ENCODE results near the gene SP7. TPM values are rescaled to one million over a fixed set of nuclear protein-coding genes. Genes with fewer than 3 reads are reported as not detected.
A peak's percentile ranks its signal among the peaks of the same experiment; 100 is the strongest.

The SP7 gene
- total RNA-seq, 3 donors from 2014 or later = not detected

DNA sequence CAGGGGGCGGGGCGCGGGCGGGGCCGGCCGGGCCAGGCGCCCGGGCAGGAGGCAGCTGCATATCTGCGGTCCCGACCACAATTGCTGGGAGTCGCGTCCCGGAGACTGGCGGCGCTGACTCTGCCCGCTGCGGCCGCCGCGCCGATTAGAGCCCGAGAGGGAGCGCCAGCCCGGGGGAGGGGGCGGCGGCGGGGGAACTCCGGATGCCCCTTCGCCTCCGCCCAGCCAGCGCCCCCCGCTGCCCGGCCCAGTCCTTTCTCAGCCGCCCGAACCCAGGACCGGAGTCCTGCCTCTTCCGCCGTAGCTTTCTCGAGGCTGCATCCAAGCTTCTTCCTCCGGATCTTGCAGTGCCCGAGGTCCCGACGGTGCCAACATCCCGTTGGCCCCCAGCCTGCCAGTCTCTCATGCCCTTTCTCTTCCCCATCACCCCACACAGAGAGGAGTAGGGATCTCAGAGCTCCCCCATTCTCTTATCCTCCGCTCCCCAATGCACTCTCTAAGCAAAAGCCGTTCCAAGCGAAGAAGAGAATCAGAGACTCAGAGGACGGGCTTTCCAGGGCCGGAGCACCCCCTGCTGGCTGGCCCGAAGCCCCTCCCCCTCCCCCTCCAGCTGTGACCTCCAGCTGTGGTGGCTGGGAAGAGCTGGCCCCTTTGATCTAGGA lies 8.8 kb upstream of the SP7 start:
- peak; percentile 71 to 72 for DNase-seq (ENCODE audit: low spot score in 2 of 2)
- TF ChIP-seq POLR2AphosphoS5 (IDR thresholded peaks at IDR 0.05) = peak in 2 of 3 donors; percentile 53 to 65
- TF ChIP-seq, protein P1, sequence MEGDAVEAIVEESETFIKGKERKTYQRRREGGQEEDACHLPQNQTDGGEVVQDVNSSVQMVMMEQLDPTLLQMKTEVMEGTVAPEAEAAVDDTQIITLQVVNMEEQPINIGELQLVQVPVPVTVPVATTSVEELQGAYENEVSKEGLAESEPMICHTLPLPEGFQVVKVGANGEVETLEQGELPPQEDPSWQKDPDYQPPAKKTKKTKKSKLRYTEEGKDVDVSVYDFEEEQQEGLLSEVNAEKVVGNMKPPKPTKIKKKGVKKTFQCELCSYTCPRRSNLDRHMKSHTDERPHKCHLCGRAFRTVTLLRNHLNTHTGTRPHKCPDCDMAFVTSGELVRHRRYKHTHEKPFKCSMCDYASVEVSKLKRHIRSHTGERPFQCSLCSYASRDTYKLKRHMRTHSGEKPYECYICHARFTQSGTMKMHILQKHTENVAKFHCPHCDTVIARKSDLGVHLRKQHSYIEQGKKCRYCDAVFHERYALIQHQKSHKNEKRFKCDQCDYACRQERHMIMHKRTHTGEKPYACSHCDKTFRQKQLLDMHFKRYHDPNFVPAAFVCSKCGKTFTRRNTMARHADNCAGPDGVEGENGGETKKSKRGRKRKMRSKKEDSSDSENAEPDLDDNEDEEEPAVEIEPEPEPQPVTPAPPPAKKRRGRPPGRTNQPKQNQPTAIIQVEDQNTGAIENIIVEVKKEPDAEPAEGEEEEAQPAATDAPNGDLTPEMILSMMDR (IDR thresholded peaks at IDR 0.05) = peak in 2 of 3 donors; percentile 52 to 76
- TF ChIP-seq POLR2A (IDR thresholded peaks at IDR 0.05) = no peak

DNA sequence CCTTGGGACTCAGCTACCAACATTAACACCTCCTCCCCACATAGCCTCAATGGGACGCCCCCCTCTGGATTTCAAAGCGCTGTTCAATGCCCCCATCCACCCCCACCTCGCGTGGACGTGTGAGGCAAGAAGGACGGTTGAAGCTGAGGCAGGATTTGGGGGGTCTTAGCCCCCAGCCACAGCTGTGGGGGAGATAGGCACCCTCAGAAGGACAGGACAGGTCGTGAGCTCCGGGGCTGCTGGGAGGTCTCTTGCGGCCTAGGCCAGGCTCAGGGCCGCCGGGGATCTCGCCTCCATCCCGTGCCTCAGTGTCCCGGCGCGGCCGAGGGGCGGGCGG lies 8.3 kb upstream of the SP7 start:
- intact Hi-C loops (cut with DNase I; ENCODE audit: low total_unique reads) = loop anchor here (5.0 kb wide), 1 partner anchor 167 kb away; no protein-coding TSS in a partner anchor
- H3K9me3 ChIP-seq = no peaks in the 10 kb centered on the region
- peak overlapping the region; percentile 70 to 87 for H3K27ac ChIP-seq
- DNase-seq (ENCODE audit: low spot score in 2 of 2) = no peak
- H3K4me1 ChIP-seq = no peaks in the 10 kb centered on the region
- no peaks in the 10 kb centered on the region for H3K36me3 ChIP-seq
- H3K4me3 ChIP-seq = peak overlapping the region; percentile 70 to 78 (median 72)
- TF ChIP-seq POLR2A (IDR thresholded peaks at IDR 0.05) (no peak), POLR2AphosphoS5 (IDR thresholded peaks at IDR 0.05) (no peak)
- TF ChIP-seq, protein P1 (IDR thresholded peaks at IDR 0.05) = no peak
- H3K27me3 ChIP-seq = no peaks in the 10 kb centered on the region

More for the DNA sequence above, 8.8 kb upstream of the SP7 start:
- intact Hi-C loops (cut with DNase I; ENCODE audit: low total_unique reads) = loop anchor here (5.0 kb wide), 1 partner anchor 168 kb away; no protein-coding TSS in a partner anchor
- Histone ChIP-seq H3K27ac (peak overlapping the region; percentile 70 to 87), H3K9me3 (no peaks in the 10 kb centered on the region), H3K36me3 (no peaks in the 10 kb centered on the region), H3K27me3 (no peaks in the 10 kb centered on the region), H3K4me3 (peak overlapping the region; percentile 70 to 78 (median 72)), H3K4me1 (no peaks in the 10 kb centered on the region)

DNA sequence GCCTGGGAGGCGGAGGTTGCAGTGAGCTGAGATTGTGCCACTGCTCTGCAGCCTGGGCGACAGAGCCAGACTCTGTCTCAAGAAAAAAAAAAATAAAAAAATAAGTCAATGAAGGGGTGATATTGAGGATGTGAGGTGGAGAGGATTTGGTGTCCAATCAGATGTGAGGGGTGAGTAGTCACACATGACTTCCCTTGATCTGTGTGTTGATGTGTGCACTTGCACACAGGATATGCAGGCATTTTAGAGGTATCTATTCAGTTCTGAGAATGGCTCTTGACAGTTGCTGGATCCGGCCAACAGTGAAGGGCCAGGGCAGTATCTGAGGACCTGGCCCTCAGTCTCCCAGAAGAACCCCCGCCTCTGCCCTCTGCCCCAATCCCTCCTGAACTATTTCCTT lies 7.8 kb upstream of the SP7 start:
- Histone ChIP-seq H3K4me3 (peak overlapping the region in 1 of 3 donors; percentile 78), H3K36me3 (no peaks in the 10 kb centered on the region), H3K27ac (peak overlapping the region in 1 of 2 donors; percentile 87), H3K4me1 (no peaks in the 10 kb centered on the region), H3K27me3 (no peaks in the 10 kb centered on the region), H3K9me3 (no peaks in the 10 kb centered on the region)
- no peak for DNase-seq (ENCODE audit: low spot score in 2 of 2)
- intact Hi-C loops (cut with DNase I; ENCODE audit: low total_unique reads) = loop anchor here (5.0 kb wide), 1 partner anchor 167 kb away; no protein-coding TSS in a partner anchor
- TF ChIP-seq POLR2A (IDR thresholded peaks at IDR 0.05) = no peak
- TF ChIP-seq, protein P1 (IDR thresholded peaks at IDR 0.05) = no peak
- TF ChIP-seq POLR2AphosphoS5 (IDR thresholded peaks at IDR 0.05) = no peak

DNA sequence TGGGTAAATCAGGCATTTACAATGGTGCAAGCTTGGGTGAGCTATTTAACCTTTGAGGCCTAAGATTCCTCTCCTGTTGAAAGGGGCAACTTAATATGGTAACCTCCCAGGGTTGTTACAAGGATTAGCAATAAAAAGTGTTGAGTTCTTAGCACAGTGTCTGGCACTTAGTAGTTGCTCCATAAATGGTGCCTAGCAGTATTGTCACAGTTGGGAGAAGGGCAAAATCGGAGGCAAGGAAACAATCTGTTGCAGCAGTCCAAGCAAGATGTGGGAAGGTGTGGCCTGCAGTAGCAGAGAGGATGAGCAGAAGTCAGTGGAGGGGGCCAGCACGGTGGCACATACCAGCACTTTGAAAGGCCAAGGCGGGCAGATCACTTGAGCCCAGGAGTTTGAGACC lies 7.3 kb upstream of the SP7 start:
- no peaks in the 10 kb centered on the region for H3K4me1 ChIP-seq
- intact Hi-C loops (cut with DNase I; ENCODE audit: low total_unique reads) = loop anchor here (5.0 kb wide), 1 partner anchor 166 kb away; no protein-coding TSS in a partner anchor
- peaks cover 0 to 4% of the 10 kb centered on the region in 2 donors for H3K27me3 ChIP-seq
- H3K4me3 ChIP-seq = no peak overlapping the region
- TF ChIP-seq, protein P1 (IDR thresholded peaks at IDR 0.05) = no peak
- TF ChIP-seq POLR2AphosphoS5 (IDR thresholded peaks at IDR 0.05) = no peak
- TF ChIP-seq POLR2A (IDR thresholded peaks at IDR 0.05) = no peak
- H3K27ac ChIP-seq = no peak overlapping the region
- H3K9me3 ChIP-seq = no peaks in the 10 kb centered on the region
- H3K36me3 ChIP-seq = no peaks in the 10 kb centered on the region
- no peak for DNase-seq (ENCODE audit: low spot score in 2 of 2)

DNA sequence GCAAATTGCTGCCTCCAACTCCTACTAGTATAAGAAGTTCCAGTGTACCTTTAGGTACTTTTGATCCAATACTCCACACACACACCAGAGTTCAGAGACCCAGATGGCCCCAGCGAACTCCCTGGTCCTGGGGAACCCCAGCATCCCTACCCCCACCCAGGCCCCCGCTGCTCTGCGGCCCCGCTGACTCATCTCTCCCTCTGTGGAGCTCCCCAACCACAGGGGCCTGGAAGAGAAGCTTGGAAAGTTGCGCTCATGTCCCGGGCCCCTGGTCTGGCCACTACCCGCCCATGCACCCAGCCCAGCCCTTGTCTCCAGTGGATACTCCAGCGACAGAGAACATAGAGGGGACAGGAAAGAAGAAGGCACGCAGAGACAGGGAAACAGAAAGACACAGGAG lies 4.2 kb upstream of the SP7 start:
- intact Hi-C loops (cut with DNase I; ENCODE audit: low total_unique reads) = loop anchor here (5.0 kb wide), 1 partner anchor 163 kb away; no protein-coding TSS in a partner anchor
- H3K4me1 ChIP-seq = no peaks in the 10 kb centered on the region
- H3K4me3 ChIP-seq = no peak overlapping the region
- H3K36me3 ChIP-seq = no peaks in the 10 kb centered on the region
- H3K27me3 ChIP-seq = peaks cover 0 to 18% of the 10 kb centered on the region in 2 donors
- TF ChIP-seq POLR2AphosphoS5 (IDR thresholded peaks at IDR 0.05) = no peak
- H3K9me3 ChIP-seq = no peaks in the 10 kb centered on the region
- no peak for DNase-seq (ENCODE audit: low spot score in 2 of 2)
- no peak overlapping the region for H3K27ac ChIP-seq

All from breast epithelium (tissue), 4 donors.